WTC11 (cell line): ENCODE data around the gene VEZT.

ENCODE experiments used
- CTCF ChIP-seq: fragments of 200-600 bp; IDR thresholded peaks from 2 replicates; pipeline ENCODE4 v1.8.0; 2022; ENCODE audit warnings: antibody characterized with exemption
- FOXP1 ChIP-seq: sonication (generic); formaldehyde crosslinking; IDR thresholded peaks from 2 replicates; pipeline ENCODE4 v1.8.0; 2022; ENCODE audit warnings: missing genetic modification reagents, mild to moderate bottlenecking, moderate library complexity, borderline replicate concordance
- TF ChIP-seq, protein P1 (sequence below): sonication (generic); formaldehyde crosslinking; IDR thresholded peaks from 2 replicates; pipeline ENCODE4 v1.8.0; 2022; ENCODE audit warnings: mild to moderate bottlenecking, missing genetic modification reagents

DNA sequence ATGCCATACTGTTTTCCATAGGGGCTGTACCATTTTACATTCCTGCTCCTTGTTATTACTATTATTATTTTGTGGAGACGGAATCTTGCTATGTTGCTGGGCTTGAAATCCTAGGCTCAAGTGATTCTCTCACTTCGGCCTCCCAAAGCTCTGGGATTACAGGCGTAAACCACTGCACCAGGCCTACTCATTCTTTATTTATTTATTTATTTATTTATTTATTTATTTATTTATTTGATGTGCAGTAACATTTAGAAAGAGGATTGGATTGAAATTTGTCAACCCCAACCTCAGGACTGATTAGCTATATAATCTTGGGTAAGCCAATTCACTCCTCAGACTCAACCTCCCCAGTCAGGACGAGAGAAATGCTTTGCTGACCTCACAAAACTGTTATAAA is 107.9 kb downstream of the VEZT start:
- TF ChIP-seq CTCF (no peak), FOXP1 (CRISPR knock-in tag) (no peak)
- TF ChIP-seq, protein P1, sequence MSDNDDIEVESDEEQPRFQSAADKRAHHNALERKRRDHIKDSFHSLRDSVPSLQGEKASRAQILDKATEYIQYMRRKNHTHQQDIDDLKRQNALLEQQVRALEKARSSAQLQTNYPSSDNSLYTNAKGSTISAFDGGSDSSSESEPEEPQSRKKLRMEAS = no peak
